HG03025 (cell line): ENCODE results near the gene ANKRD30B.
"Not testable (repeated sequence)": the region's sequence is repeated elsewhere in the genome, so short reads cannot be mapped to it uniquely, and the experiment has no call there.

Experiments used
- ATAC-seq: cut with Tn5 transposase; IDR thresholded peaks from one replicate; pipeline ENCODE4 v1.9.1; 2021; ENCODE audit warnings: mild to moderate bottlenecking, moderate library complexity; ENCODE audit not compliant: unreplicated experiment, low FRiP score

Gene ANKRD30B

GRCh38 chr18:14855634-14856033 is 107.7 kb downstream of the ANKRD30B start:
- ATAC-seq: not testable (repeated sequence)

DNA sequence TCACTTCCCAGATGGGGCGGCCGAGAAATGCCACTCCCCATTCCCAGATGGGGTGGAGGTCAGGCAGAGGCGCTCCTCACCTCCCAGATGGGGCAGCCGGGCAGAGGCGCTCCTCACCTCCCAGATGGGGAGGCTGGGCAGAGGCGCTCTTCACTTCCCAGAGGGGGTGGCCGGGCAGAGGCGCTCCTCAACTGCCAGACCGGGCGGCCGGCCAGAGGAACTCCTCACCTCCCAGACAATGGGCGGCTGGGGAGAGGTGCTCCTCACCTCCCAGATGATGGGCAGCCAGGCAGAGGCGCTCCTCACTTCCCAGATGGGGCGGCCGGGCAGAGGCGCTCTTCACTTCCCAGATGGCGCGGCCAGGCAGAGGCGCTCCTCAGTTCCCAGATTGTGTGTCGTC is 108.3 kb downstream of the ANKRD30B start:
- ATAC-seq: not testable (repeated sequence)

- not testable (repeated sequence) for ATAC-seq
Measured at GRCh38 chr18:14858514-14858913, 110.5 kb downstream of the ANKRD30B start.

DNA sequence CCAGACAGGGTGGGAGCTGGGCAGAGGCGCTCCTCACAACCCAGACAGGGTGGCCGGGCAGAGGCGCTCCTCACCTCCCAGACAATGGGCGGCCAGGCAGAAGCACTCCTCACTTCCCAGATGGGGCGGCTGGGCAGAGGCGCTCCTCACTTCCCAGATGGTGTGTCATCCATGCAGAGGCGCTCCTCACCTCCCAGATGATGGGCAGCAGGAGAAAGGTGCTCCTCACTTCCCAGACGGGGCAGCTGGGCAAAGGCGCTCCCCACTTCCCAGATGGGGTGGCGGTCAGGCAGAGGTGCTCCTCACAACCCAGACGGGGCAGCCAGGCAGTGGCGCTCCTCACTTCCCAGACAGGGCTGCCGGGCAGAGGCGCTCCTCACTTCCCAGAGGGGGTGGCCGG is 112.0 kb downstream of the ANKRD30B start:
- not testable (repeated sequence) for ATAC-seq

- ATAC-seq: not testable (repeated sequence)
Measured at GRCh38 chr18:14866426-14866825, 118.5 kb downstream of the ANKRD30B start.

DNA sequence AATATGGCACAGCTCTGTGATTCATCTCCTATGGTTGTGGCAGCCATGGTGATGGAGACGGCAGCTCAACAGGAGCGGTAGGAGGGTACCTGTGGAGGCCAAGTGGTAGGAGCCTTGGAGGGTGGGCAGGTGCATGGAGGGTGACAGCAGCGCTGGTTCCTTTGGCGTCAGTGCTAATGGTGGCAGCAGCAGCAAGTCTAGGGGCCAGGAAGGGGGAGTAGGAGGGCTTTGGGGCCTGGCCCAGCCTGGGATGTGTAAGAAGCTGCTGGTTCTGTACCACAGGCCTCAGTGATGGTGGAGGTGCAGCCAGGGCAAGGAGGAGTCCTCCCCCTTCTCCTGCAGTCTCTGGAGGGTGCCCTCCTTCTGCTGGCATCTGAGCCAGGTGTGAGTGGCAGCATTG is 120.0 kb downstream of the ANKRD30B start:
- ATAC-seq: not testable (repeated sequence)

DNA sequence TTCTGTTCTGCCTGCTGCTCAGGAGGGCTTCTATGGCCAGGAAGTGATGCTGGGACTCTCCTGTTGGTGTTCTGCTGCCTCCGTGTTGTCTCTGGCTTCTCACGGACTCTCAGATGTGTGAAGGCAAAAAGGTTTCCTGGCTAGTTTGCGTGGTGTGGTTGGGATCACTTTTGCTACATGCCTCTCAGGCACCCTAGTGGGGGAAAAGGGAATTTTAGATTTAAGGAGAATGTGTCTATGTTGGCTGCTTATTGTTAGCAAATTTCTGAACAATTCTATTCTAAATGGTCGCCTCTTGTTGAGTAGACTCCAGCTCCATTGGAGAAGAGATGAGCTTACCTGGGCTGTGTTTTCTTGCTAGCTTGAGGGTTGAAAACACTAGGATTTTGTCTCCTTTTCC is 120.9 kb downstream of the ANKRD30B start:
- ATAC-seq: not testable (repeated sequence)

GRCh38 chr18:14878826-14879225 is 130.9 kb downstream of the ANKRD30B start:
- ATAC-seq: not testable (repeated sequence)

- no peak for ATAC-seq
Measured at GRCh38 chr18:14900435-14900834, 152.5 kb downstream of the ANKRD30B start.
